Spleen (tissue), 7 donors: ENCODE data around the gene PCCA.

Source experiments
- POLR2A ChIP-seq, 3 donors: fragments of 450-650 bp; IDR thresholded peaks; one replicate each; pipeline ENCODE4 v1.5.1; 2017; ENCODE audit warnings: antibody characterized with exemption in 3 of 3, mild to moderate bottlenecking in 1 of 3
- TF ChIP-seq, protein P1 (sequence below), 11 experiments: fragments of 200-600 bp in 7 of 11; fragments of 450-650 bp in 4 of 11; sonication (generic) in 4 of 11; IDR thresholded peaks in 8 of 11; conservative IDR thresholded peaks in 3 of 11; 1 replicate in 7 of 11; 2 replicates in 4 of 11; pipeline versions ENCODE4 v1.4.0 to v1.8.0; 2016 to 2021; ENCODE audit warnings: antibody characterized with exemption in 11 of 11, inconsistent platforms in 4 of 11, mild to moderate bottlenecking in 1 of 11
- donor health status: DM: no; HTN: no; CAD: no; lungs with moderate emphysema.
- donor health status: DM: no; HTN: no; CAD: no.
- donor health status: DM: no; HTN: no; CAD: no.

DNA sequence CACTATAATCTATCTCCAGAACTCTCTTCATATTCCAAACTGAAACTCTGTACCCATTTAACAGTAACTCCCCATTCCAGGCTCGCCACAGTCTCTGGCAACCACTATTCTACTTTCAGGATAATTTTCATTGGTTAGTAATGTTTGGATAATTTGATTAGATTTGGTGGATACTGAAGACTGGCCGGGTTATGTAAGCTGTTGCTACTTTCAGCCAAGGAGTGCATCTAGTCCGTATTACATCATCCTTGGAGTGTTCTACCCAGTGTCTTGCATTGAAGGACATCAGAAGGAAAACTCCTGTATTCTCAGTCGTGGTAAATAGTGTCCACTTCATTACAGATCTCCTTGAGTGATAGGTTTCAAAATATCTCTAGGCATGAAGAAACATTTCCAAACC lies 60.5 kb downstream of the PCCA start:
- no peak for TF ChIP-seq POLR2A (IDR thresholded peaks at IDR 0.05)
- TF ChIP-seq, protein P1, sequence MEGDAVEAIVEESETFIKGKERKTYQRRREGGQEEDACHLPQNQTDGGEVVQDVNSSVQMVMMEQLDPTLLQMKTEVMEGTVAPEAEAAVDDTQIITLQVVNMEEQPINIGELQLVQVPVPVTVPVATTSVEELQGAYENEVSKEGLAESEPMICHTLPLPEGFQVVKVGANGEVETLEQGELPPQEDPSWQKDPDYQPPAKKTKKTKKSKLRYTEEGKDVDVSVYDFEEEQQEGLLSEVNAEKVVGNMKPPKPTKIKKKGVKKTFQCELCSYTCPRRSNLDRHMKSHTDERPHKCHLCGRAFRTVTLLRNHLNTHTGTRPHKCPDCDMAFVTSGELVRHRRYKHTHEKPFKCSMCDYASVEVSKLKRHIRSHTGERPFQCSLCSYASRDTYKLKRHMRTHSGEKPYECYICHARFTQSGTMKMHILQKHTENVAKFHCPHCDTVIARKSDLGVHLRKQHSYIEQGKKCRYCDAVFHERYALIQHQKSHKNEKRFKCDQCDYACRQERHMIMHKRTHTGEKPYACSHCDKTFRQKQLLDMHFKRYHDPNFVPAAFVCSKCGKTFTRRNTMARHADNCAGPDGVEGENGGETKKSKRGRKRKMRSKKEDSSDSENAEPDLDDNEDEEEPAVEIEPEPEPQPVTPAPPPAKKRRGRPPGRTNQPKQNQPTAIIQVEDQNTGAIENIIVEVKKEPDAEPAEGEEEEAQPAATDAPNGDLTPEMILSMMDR (IDR thresholded peaks at IDR 0.05 in 8 of 11, conservative IDR thresholded peaks at IDR 0.05 in 3 of 11) = no peak
